ENCODE measurements around the gene NR1D1.

Gene NR1D1

DNA sequence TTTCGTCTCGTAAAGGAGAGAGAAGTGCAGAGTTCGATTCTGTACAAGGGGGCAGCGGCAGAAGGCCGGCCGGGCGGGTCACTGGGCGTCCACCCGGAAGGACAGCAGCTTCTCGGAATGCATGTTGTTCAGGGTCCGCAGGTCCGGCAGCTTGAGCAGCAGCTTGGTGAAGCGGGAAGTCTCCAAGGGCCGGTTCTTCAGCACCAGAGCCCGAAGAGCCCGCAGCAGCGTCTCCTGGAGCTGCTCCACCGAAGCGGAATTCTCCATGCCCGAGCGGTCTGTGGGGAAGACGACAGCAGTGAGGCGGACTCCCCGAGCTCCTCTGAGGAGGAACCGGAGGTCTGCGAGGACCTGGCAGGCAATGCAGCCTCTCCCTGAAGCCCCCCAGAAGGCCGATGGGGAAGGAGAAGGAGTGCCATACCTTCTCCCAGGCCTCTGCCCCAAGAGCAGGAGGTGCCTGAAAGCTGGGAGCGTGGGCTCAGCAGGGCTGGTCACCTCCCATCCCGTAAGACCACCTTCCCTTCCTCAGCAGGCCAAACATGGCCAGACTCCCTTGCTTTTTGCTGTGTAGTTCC lies 7.3 kb downstream of the NR1D1 start:
- H3K4me3 ChIP-seq (ENCODE audit: low read length), result no peak overlapping the region
- peaks cover 56% of the 10 kb centered on the region for H3K36me3 ChIP-seq (ENCODE audit: insufficient read depth, low read length)
- H3K4me1 ChIP-seq (ENCODE audit: control insufficient read depth, insufficient read depth, low read length), result peaks cover 50% of the 10 kb centered on the region

DNA sequence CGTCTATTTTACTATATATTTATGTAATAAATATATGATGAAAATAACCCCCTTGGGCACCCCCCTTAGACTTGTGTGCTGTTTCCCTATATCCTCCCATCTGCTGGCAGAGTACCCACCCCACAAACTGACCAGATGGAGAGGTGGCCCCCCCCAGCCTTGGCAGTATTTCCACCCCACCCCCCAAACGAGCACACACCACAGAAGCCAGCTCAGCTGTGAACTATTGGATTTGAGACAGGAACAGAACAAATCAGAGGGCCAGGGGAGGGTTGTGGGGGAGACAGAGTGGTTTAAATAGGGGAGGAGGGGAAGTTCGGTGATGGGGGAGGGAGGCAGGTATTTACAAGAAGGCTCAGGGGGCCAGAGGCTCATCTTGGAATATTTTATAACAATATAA lies 7.8 kb downstream of the NR1D1 start:
- Histone ChIP-seq H3K9me3 (replicated peaks; ENCODE audit: low read length) (no peaks in the 10 kb centered on the region), H3K4me3 (ENCODE audit: low read length) (no peak overlapping the region), H3K36me3 (ENCODE audit: insufficient read depth, low read length) (peaks cover 60% of the 10 kb centered on the region), H3K4me1 (ENCODE audit: control insufficient read depth, insufficient read depth, low read length) (peaks cover 45% of the 10 kb centered on the region), H3K4me2 (ENCODE audit: low read length) (no peak overlapping the region), H3K27me3 (ENCODE audit: control insufficient read depth, insufficient read depth, low read length) (no peaks in the 10 kb centered on the region), H3K9ac (ENCODE audit: low read depth, low read length) (no peak overlapping the region)

More for the DNA sequence above, 7.3 kb downstream of the NR1D1 start:
- H3K4me2 ChIP-seq (ENCODE audit: low read length), result no peak overlapping the region
- no peak overlapping the region for H3K9ac ChIP-seq (ENCODE audit: low read depth, low read length)
- no peaks in the 10 kb centered on the region for H3K27me3 ChIP-seq (ENCODE audit: control insufficient read depth, insufficient read depth, low read length)
- no peaks in the 10 kb centered on the region for H3K9me3 ChIP-seq (replicated peaks; ENCODE audit: low read length)

DNA sequence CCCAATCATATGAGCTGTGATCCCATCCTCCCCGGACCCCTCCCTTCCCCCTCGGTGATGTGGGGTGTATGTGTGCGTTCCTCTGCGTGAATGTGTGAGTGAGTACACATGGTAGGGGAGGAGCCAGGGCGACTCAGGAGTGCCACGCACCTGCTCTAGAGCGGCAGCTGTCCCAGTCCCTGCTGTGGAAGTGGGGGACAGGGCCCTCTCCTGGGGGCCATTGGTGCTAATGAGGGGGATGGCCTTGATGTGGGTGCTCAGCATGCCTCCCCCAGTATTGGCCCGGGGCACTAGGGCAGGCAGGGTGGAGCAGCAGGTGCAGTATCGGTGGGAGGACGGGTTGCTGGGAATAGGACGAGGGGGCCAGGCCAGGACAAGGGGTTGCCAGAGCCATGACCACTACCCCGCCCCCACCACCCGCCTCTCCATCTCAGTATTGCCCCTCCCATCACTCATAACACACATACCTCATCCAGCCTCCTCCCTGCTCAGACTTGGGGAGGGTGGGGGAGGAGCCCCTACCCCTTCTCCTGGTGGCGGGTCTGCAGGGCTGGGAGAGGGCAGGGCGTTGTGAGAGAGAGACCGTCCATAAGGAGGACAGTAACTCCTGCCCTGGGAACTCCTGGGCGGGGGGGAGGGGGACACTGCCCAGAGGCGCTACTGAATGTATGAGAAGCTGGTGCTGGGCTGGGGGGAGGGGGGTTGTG lies 8.5 kb downstream of the NR1D1 start:
- Histone ChIP-seq H3K9me3 (replicated peaks; ENCODE audit: low read length) (no peaks in the 10 kb centered on the region), H3K9ac (ENCODE audit: low read depth, low read length) (no peak overlapping the region), H3K4me1 (ENCODE audit: control insufficient read depth, insufficient read depth, low read length) (peaks cover 41% of the 10 kb centered on the region), H3K27me3 (ENCODE audit: control insufficient read depth, insufficient read depth, low read length) (no peaks in the 10 kb centered on the region), H3K4me3 (ENCODE audit: low read length) (no peak overlapping the region), H3K36me3 (ENCODE audit: insufficient read depth, low read length) (peaks cover 65% of the 10 kb centered on the region), H3K4me2 (ENCODE audit: low read length) (no peak overlapping the region)

DNA sequence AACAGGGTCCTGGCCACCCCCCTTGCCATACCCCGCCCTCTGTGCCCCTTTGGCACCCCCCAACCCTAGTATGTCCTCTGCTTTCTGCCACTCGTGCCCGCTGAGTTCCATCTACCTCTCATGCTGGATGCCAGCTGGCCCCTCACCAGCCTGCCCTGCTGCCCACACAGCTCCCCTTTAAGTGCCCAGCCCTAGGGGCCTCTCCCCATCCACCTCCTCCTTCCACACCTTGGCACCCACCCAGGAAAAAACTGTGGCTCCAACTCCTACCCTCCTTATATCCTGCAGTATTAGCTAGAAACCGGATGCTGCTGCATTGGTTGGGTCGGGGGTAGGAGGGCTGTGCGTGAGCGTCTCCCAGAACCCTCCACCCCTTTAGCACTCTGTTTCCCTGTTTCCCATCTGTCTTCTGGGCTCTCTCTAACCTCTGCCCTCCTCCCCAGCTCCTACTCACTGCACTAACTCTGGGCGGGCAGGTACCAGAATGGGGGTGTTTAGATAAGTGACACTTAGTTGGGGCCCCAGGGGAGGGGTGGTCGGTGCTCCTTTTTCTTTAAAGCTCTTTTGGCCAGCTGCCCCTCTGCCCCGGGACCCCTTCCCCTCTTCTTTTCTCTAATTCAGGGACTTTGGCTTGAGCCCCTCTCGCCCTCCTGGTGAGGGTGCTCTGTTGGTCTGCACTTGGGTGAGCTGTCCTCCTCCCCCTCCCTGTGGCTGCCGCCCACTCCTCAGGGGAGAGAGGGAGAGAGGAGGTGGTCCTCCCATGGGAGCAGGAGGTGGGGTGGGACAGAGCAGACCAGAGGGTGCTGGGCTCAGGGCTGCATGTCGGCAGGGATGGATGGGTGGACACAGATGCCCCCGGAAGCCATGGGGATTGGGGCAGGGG lies 9.9 kb downstream of the NR1D1 start:
- Histone ChIP-seq H3K9ac (ENCODE audit: low read depth, low read length) (no peak overlapping the region), H3K4me2 (ENCODE audit: low read length) (no peak overlapping the region), H3K4me3 (ENCODE audit: low read length) (no peak overlapping the region), H3K4me1 (ENCODE audit: control insufficient read depth, insufficient read depth, low read length) (peaks cover 31% of the 10 kb centered on the region), H3K27me3 (ENCODE audit: control insufficient read depth, insufficient read depth, low read length) (no peaks in the 10 kb centered on the region), H3K36me3 (ENCODE audit: insufficient read depth, low read length) (peaks cover 59% of the 10 kb centered on the region), H3K9me3 (replicated peaks; ENCODE audit: low read length) (no peaks in the 10 kb centered on the region)

DNA sequence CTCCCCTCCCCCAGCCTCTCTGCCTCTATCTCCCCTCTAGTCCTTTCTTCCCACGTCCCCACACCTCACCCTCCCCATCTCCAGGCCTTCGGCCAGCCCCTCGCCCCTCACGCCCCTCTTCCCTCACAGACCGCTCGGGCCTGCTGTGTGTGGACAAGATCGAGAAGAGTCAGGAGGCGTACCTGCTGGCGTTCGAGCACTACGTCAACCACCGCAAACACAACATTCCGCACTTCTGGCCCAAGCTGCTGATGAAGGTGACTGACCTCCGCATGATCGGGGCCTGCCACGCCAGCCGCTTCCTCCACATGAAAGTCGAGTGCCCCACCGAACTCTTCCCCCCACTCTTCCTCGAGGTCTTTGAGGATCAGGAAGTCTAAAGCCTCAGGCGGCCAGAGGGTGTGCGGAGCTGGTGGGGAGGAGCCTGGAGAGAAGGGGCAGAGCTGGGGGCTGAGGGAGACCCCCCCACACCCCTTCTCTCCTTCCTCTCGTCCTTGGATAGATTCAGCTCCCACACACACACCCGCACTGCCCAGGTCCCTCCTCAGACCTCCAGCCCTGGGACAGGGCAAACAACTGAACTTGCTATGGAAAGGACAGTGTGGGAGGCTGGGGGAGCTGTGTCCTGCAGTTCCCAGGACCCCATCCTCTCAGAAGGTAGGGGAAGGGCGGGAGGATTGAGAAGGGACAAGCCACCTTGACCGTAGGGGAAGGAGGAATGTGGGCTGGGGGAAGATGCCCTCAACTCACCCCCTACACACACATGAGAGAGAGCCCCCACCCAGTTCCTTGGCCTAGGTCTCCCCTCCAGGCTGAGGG lies 11.1 kb downstream of the NR1D1 start:
- peaks cover 58% of the 10 kb centered on the region for H3K36me3 ChIP-seq (ENCODE audit: insufficient read depth, low read length)
- peaks cover 31% of the 10 kb centered on the region for H3K4me1 ChIP-seq (ENCODE audit: control insufficient read depth, insufficient read depth, low read length)

DNA sequence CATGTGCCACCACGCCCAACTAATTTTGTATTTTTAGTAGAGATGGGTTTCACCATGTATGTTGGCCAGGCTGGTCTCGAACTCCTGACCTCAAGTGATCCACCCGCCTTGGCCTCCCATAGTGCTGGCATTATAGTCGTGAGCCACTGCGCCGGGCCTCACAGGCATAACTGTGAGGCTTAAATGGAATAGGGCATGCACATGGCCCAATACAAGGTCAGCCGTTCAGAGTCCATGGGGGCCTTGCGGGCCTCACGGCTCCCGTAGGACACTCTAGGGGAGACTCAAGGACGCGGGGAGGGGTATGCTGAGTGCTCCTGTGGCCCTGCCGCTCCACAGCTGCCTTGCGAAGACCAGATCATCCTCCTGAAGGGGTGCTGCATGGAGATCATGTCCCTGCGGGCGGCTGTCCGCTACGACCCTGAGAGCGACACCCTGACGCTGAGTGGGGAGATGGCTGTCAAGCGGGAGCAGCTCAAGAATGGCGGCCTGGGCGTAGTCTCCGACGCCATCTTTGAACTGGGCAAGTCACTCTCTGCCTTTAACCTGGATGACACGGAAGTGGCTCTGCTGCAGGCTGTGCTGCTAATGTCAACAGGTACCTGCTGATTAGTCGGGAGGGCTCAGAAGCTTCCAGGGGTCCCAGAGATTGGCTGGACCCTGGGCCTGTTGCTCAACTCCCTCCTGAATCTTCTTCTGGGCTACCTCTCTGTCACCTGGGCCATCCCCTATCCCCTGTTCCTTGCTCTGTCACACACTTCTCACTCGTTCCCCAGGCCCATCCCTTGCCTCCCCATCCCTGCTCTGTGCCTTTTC lies 12.3 kb downstream of the NR1D1 start:
- H3K9me3 ChIP-seq (replicated peaks; ENCODE audit: low read length), result no peaks in the 10 kb centered on the region
- no peak overlapping the region for H3K4me2 ChIP-seq (ENCODE audit: low read length)
- H3K4me1 ChIP-seq (ENCODE audit: control insufficient read depth, insufficient read depth, low read length), result peaks cover 21% of the 10 kb centered on the region
- no peaks in the 10 kb centered on the region for H3K27me3 ChIP-seq (ENCODE audit: control insufficient read depth, insufficient read depth, low read length)
- no peak overlapping the region for H3K9ac ChIP-seq (ENCODE audit: low read depth, low read length)
- no peak overlapping the region for H3K4me3 ChIP-seq (ENCODE audit: low read length)
- H3K36me3 ChIP-seq (ENCODE audit: insufficient read depth, low read length), result peaks cover 54% of the 10 kb centered on the region

More for the DNA sequence above, 11.1 kb downstream of the NR1D1 start:
- Histone ChIP-seq H3K9ac (ENCODE audit: low read depth, low read length) (no peak overlapping the region), H3K27me3 (ENCODE audit: control insufficient read depth, insufficient read depth, low read length) (no peaks in the 10 kb centered on the region), H3K9me3 (replicated peaks; ENCODE audit: low read length) (no peaks in the 10 kb centered on the region), H3K4me3 (ENCODE audit: low read length) (no peak overlapping the region), H3K4me2 (ENCODE audit: low read length) (no peak overlapping the region)

DNA sequence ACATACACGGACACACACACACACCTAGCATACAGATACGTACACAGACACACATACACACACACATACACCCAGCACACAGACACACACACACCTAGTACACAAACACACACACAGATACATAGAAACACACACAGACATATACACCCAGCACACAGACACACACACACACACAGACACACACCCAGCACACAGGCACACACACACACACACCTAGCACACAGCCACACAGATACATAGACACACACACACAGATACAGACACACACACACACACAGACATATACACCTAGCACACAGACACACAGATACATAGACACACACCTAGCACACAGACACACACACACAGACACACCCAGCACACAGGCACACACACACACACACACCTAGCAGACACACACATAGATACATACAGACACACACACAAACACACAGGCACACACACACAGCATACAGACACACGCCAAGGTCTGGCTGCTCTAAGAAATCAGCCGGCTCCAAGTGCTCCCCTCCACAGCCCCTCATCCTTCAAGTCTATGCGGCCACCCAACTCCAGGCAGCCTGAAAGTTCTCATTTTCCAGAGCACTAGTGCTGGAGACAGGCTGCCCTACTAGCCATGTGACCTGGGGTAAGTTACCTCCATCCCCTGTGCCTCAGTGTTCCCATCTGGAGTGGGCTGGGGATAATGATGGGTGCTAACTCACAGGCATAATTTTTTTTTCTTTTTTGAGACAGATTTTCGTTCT lies 13.2 kb downstream of the NR1D1 start:
- Histone ChIP-seq H3K4me2 (ENCODE audit: low read length) (no peak overlapping the region), H3K4me1 (ENCODE audit: control insufficient read depth, insufficient read depth, low read length) (peaks cover 12% of the 10 kb centered on the region), H3K36me3 (ENCODE audit: insufficient read depth, low read length) (peaks cover 52% of the 10 kb centered on the region), H3K4me3 (ENCODE audit: low read length) (no peak overlapping the region), H3K9ac (ENCODE audit: low read depth, low read length) (no peak overlapping the region), H3K27me3 (ENCODE audit: control insufficient read depth, insufficient read depth, low read length) (no peaks in the 10 kb centered on the region), H3K9me3 (replicated peaks; ENCODE audit: low read length) (no peaks in the 10 kb centered on the region)

DNA sequence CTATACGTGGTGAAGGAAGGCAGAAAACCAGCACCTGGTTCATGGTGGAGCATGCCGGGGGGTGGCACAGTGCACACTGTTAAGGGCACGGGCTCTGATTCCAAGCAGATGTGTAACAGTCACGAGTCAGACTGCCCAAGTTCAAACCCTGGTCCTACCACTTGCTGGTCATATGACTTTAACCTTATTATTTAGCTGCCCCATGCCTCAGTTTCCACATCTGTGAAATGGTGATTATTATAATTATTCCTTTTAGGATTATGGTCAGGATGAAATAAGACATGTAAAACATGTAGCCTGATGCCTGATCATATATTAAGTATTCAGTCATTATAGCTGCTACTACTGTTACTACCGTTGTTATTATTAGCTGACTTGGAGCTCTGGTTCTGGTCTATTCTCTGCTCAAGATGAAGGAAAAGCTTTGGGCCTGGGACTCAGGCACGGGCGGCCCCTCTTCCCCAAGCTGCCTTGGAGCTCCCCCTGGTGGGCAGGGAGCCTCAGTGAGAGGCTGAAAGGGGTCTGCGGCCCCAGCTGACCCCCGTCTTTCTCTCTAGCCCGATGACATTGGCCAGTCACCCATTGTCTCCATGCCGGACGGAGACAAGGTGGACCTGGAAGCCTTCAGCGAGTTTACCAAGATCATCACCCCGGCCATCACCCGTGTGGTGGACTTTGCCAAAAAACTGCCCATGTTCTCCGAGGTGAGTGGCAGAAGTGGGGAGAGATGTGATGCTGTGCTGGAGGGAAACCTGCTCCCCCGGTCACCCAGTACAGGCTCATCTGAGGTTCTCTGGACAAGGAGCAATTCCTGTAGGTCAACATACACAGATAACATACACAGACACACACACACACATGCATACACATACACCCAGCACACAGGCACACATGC lies 14.0 kb downstream of the NR1D1 start:
- H3K36me3 ChIP-seq (ENCODE audit: insufficient read depth, low read length), result peaks cover 51% of the 10 kb centered on the region
- H3K9me3 ChIP-seq (replicated peaks; ENCODE audit: low read length), result no peaks in the 10 kb centered on the region
- no peak overlapping the region for H3K4me2 ChIP-seq (ENCODE audit: low read length)
- no peak overlapping the region for H3K9ac ChIP-seq (ENCODE audit: low read depth, low read length)
- H3K4me3 ChIP-seq (ENCODE audit: low read length), result no peak overlapping the region
- H3K27me3 ChIP-seq (ENCODE audit: control insufficient read depth, insufficient read depth, low read length), result no peaks in the 10 kb centered on the region
- H3K4me1 ChIP-seq (ENCODE audit: control insufficient read depth, insufficient read depth, low read length), result peaks cover 5% of the 10 kb centered on the region

DNA sequence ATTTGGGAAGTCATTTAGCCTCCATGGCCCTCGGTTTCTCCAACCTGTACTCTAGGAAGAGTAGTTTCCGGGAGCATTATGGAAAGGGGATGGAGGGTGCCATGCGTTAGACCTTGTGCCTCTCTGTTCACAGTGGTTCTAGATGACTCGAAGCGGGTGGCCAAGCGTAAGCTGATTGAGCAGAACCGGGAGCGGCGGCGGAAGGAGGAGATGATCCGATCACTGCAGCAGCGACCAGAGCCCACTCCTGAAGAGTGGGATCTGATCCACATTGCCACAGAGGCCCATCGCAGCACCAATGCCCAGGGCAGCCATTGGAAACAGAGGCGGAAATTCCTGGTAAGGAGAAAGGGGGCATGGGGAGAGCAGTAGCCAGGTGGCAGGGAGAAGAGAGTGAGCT lies 15.9 kb downstream of the NR1D1 start:
- Histone ChIP-seq H3K27me3 (ENCODE audit: control insufficient read depth, insufficient read depth, low read length) (no peaks in the 10 kb centered on the region), H3K9ac (ENCODE audit: low read depth, low read length) (no peak overlapping the region), H3K36me3 (ENCODE audit: insufficient read depth, low read length) (peaks cover 39% of the 10 kb centered on the region), H3K4me2 (ENCODE audit: low read length) (no peak overlapping the region), H3K9me3 (replicated peaks; ENCODE audit: low read length) (no peaks in the 10 kb centered on the region), H3K4me1 (ENCODE audit: control insufficient read depth, insufficient read depth, low read length) (no peaks in the 10 kb centered on the region), H3K4me3 (ENCODE audit: low read length) (no peak overlapping the region)

Data from skeletal muscle satellite cell (primary cell).